HG03354 (cell line): ENCODE measurements around the gene PCNX1.
"Not testable (repeated sequence)": the region's sequence is repeated elsewhere in the genome, so short reads cannot be mapped to it uniquely, and the experiment has no call there.

Experiments
- ATAC-seq: cut with Tn5 transposase; IDR thresholded peaks from one replicate; pipeline ENCODE4 v1.9.1; 2021; ENCODE audit warnings: mild to moderate bottlenecking; ENCODE audit not compliant: unreplicated experiment, poor library complexity, severe bottlenecking

Gene PCNX1

DNA sequence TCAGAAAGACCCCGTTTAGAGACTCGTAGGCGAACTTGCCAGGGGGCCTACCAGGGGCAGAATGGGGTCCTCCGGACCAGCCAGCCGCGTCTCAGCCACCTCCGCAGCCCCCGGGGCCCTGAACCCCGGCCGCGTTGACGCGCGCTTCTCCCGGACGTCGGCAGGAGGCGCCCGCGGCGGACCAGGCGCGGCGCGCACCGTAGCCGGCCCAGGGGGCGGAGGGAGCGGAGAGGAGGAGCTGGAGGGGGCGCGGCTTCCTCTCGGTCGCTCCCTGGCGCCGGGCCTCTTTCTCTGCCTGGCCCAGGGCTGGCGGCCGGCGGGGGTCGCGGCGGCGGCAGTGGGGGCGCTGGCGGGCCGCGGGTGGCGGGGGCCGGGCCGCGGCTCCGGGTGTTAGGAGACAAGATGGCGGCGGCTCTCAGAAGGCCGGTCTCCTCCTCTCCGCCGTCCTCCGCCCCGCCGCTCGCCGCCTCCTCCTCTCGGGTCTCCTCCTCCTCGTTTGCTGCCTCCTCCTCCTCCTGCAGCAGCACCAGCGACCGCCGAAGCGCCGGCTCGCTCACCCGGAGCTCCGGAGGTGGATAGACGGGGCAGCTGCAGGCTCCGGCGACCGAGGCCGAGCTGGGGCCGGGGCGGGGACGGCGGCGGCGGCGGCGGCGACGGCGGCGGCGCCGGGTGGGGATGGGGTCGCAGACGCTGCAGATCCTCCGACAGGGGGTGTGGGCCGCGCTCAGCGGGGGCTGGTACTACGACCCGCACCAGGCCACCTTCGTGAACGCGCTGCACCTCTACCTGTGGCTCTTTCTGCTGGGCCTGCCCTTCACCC lies at the start of gene PCNX1:
Gene PCNX1, plus strand, starts transcription at position 284 of the 820 bp plus-strand sequence. Its CDS starts 392 bp downstream, at position 676.
- ATAC-seq = peak; percentile 75

GRCh38 chr14:70857496-70857890 lies 49.8 kb upstream of the PCNX1 start:
- no peak for ATAC-seq

GRCh38 chr14:70858641-70859040 lies 48.6 kb upstream of the PCNX1 start:
- ATAC-seq = no peak

DNA sequence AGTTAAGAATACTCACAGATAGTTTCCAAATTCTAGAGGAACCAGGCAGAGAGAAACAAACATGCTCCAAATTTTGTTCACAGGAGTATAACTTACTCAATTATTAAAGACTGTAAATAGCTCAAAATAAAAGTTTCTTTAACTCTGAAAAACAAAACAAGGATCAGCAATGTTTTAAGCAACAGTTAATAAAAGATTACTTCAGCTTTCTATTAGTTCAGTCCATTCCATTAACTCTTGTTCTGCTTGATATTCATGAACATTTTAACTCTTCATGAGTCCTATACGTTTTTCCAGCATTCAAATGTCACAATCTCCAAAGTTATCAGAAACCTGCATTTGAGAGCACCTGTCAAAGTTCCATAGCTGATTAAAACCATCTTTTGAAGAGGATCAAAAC lies 40.3 kb upstream of the PCNX1 start:
- ATAC-seq = not testable (repeated sequence)

- no peak for ATAC-seq
Observed at GRCh38 chr14:70871001-70871400, 36.3 kb upstream of the PCNX1 start.

- ATAC-seq = no peak
Observed at GRCh38 chr14:70871863-70872677, 35.2 kb upstream of the PCNX1 start.

DNA sequence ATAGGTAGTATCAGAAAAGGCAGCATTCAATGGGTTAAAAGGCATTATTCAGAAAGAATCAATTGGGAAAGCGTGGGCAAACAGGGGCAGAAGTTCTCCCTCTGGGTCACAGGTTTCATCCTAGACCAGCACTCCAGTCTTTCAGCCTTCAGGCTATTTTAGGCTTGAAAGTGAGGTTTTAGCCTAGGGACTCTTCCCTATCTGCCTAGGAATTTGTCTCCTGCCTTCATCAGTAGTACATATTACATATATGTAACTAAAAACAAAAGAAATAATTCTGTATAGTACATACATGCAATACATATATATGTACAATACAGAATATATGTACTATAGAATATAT lies 34.6 kb upstream of the PCNX1 start:
- no peak for ATAC-seq

GRCh38 chr14:70873627-70874026 lies 33.6 kb upstream of the PCNX1 start:
- ATAC-seq = no peak

DNA sequence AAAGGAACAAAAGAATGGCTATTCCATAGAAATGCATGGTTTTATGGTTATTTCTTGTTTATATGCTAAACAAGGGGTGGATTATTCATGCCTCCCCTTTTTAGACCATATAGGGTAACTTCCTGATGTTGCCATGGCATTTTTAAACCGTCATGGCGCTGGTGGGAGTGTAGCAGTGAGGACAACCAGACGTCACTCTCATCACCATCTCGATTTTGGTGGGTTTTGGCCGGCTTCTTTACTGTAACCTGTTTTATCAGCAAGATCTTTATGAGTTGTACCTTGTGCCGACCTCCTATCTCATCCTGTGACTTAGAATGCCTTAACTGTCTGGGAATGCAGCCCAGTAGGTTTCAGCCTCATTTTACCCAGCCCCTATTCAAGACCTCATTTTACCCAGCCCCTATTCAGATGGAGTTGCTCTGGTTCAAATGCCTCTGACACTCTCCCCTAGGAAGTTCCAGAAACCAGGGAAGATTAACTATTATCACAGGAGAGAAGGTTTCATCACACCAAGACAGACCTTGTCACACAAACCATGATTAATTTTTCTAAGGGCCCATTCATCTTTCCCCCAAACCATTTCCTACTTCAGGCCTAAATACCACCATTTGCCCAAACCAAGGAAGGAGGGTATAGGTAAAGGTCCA lies 31.3 kb upstream of the PCNX1 start:
- not testable (repeated sequence) for ATAC-seq

DNA sequence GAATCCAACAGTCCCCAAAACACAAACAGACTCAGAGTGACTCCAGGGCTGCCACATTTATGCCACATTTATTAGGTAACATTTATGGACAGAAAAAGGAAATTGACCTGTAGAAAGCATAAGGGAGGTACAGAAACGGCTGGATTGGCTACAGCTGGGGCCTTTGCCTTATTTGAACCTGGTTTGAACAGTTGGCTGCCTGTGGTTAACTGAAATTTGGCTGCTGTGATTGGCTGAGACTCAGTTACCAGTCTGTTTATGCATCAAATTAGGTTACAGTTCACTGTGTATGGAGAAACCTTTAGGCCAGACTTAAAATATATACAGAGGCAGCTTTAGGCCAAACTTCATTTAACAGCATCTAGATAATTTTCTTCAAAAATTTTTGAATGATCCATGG lies 27.8 kb upstream of the PCNX1 start:
- no peak for ATAC-seq

DNA sequence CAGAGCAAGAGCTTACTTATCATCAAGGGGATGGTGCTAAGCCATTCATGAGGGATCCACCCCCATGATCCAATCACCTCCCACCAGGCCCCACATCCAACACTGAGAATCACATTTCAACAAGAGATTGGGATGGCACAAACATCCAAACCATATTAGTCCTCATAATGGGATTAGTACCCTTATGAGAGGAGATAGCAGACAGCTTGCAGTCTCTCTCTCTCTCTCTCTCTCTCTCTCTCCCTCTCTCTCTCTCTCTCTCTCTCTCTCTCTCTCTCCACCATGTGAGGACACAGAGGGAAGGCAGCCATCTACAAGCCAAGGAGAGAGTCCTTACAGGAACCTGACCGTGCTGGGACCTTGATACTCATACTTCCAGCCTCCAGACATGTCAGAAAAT lies 26.4 kb upstream of the PCNX1 start:
- ATAC-seq = not testable (repeated sequence)

GRCh38 chr14:70881549-70882177 lies 25.6 kb upstream of the PCNX1 start:
- peak; percentile 74 for ATAC-seq

- ATAC-seq = no peak
Observed at GRCh38 chr14:70882776-70883492, 24.3 kb upstream of the PCNX1 start.

DNA sequence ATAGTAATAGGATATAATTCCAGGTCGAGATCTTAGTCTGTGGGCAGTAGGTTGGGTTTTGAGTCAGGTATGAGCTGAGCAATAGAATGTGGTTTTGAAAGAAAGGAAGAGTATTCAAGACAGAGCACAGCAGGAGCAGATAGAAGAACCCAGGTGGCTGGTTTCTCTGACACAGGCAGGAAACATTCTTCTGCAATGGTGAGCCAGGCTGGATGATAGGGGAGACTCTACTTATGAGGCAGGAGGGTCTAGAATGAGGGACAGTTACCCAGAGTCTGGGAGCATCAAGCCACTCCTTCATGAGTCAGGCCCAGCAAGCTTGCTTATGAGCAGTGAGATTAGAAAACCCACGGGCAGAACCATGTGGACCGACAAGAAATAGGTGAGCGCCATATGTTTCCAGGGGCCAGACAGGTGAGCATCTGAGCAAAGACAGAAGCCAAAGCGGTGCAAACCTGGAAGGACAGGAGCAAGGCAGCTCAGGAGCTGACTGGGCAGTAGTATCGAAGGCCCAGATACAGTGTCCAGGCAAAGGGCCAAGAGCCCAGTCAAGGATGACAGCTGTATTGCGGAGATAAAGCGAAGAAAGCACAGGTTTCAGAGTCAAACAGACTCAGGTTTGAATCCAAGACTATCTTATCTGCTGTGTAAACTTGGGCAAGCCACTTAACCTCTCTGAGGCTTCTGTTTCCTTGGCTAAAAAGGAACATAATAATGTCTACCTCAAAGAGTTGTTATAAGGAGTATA lies 22.5 kb upstream of the PCNX1 start:
- no peak for ATAC-seq

DNA sequence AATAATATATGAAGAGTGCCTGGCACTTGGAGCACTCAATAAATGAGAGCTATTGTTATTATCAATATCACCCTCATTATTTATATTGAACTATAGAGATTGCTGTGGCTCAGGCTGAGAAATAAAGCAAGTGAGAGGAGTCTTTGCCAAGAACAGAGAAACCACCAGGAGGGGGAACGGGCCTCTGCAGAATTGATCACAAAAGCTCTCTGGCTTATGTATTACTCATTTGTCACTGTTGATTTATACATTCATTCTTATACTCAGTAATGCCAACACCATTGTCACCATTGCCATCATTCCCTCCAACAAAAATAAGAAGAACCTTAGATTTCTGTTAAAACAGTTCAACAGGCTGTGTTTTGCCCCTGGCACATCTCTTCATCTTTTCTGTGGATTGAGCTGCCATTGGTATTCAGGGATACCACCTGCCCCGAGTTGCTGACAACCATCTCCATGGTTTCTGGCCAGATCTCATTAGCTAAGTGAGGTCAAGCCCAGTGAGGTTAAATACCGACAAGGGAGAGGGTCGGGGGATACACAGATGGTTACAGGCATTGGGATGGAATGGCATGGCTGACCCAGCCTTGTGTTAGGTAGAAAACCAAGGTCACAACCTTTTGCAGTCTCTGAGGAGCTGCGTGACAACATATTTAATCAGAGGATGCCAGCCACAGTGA lies 21.8 kb upstream of the PCNX1 start:
- ATAC-seq = no peak

- peak; percentile 53 for ATAC-seq
Observed at GRCh38 chr14:70886421-70887206, 20.6 kb upstream of the PCNX1 start.

GRCh38 chr14:70887207-70887681 lies 20.0 kb upstream of the PCNX1 start:
- ATAC-seq = peak; percentile 49
